ENCODE results near the gene SGMS1. TPM values are rescaled to one million over a fixed set of nuclear protein-coding genes. Genes with fewer than 3 reads are reported as not detected.

SGMS1 gene
- total and polyA plus RNA-seq, 12 donors, result 7.3 to 24.3 (median 17.1) TPM

GRCh38 chr10:50397312-50398140 lies 226.2 kb downstream of the SGMS1 start:
- no peaks in the 10 kb centered on the region for H3K27me3 ChIP-seq
- H3K27ac ChIP-seq, result peak overlapping the region in 6 of 10 donors; percentile 7 to 33 (median 17)
- no peaks in the 10 kb centered on the region for H3K36me3 ChIP-seq
- peak overlapping the region in 3 of 10 donors; percentile 3 to 7 (median 6) for H3K4me3 ChIP-seq
- TF ChIP-seq, protein P1, sequence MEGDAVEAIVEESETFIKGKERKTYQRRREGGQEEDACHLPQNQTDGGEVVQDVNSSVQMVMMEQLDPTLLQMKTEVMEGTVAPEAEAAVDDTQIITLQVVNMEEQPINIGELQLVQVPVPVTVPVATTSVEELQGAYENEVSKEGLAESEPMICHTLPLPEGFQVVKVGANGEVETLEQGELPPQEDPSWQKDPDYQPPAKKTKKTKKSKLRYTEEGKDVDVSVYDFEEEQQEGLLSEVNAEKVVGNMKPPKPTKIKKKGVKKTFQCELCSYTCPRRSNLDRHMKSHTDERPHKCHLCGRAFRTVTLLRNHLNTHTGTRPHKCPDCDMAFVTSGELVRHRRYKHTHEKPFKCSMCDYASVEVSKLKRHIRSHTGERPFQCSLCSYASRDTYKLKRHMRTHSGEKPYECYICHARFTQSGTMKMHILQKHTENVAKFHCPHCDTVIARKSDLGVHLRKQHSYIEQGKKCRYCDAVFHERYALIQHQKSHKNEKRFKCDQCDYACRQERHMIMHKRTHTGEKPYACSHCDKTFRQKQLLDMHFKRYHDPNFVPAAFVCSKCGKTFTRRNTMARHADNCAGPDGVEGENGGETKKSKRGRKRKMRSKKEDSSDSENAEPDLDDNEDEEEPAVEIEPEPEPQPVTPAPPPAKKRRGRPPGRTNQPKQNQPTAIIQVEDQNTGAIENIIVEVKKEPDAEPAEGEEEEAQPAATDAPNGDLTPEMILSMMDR (IDR thresholded peaks at IDR 0.05), result no peak
- no peak for DNase-seq
- peak; percentile 44 to 68 (median 49) for ATAC-seq
- H3K4me1 ChIP-seq, result peaks cover 0 to 77% (median 48%) of the 10 kb centered on the region in 9 donors
- H3K9me3 ChIP-seq, result no peaks in the 10 kb centered on the region
- WGBS, 2 donors, result 47 to 57% methylated on average over 8 of the region's 8 CpGs
- intact Hi-C loops (cut with DNase I), result no loop called here

GRCh38 chr10:50396491-50397311 lies 227.1 kb downstream of the SGMS1 start:
- WGBS, 2 donors, result 65 to 77% methylated on average over 7 of the region's 7 CpGs
- Histone ChIP-seq H3K27ac (peak overlapping the region in 1 of 10 donors; percentile 33), H3K9me3 (no peaks in the 10 kb centered on the region), H3K4me3 (no peak overlapping the region), H3K36me3 (no peaks in the 10 kb centered on the region), H3K27me3 (no peaks in the 10 kb centered on the region), H3K4me1 (peaks cover 0 to 79% (median 48%) of the 10 kb centered on the region in 9 donors)
- TF ChIP-seq, protein P1 (IDR thresholded peaks at IDR 0.05), result no peak
- intact Hi-C loops (cut with DNase I), result no loop called here
- ATAC-seq (peak in 5 of 8 donors; percentile 13 to 32 (median 24)), DNase-seq (no peak)

GRCh38 chr10:50395851-50396250 lies 227.9 kb downstream of the SGMS1 start:
- ATAC-seq, result no peak
- TF ChIP-seq, protein P1 (IDR thresholded peaks at IDR 0.05), result no peak
- no peaks in the 10 kb centered on the region for H3K36me3 ChIP-seq
- DNase-seq, result no peak
- H3K4me3 ChIP-seq, result no peak overlapping the region
- no peaks in the 10 kb centered on the region for H3K27me3 ChIP-seq
- intact Hi-C loops (cut with DNase I), result no loop called here
- H3K9me3 ChIP-seq, result no peaks in the 10 kb centered on the region
- 80 to 87% methylated on average over 2 of the region's 2 CpGs for WGBS, 2 donors
- H3K27ac ChIP-seq, result peak overlapping the region in 1 of 10 donors; percentile 33
- peaks cover 0 to 75% (median 48%) of the 10 kb centered on the region in 9 donors for H3K4me1 ChIP-seq

DNA sequence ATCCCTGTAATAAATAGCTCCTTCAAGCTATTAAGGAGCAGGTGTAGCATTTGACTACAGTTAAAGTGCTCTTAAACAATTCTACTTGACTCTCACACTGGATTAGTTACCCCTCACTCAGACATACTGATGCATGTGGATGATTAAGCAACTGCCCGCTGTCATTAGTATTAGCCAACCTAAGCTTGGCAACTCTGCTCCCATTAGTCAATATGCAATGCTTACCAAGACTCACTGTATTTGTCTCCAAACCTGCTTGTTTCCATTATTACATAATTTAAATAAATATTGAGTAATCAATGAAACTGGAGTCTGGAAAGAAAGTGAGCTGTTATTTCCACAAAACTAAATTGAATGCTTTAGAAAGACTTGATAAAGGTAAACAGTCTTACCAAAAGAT lies 228.5 kb downstream of the SGMS1 start:
- no peak for DNase-seq
- intact Hi-C loops (cut with DNase I), result no loop called here
- no peak overlapping the region for H3K4me3 ChIP-seq
- peaks cover 0 to 70% (median 48%) of the 10 kb centered on the region in 9 donors for H3K4me1 ChIP-seq
- TF ChIP-seq, protein P1 (IDR thresholded peaks at IDR 0.05), result no peak
- H3K36me3 ChIP-seq, result no peaks in the 10 kb centered on the region
- no peak overlapping the region for H3K27ac ChIP-seq
- no peaks in the 10 kb centered on the region for H3K9me3 ChIP-seq
- H3K27me3 ChIP-seq, result no peaks in the 10 kb centered on the region
- peak in 1 of 8 donors; percentile 77 for ATAC-seq
- WGBS, 2 donors, result 89 to 100% methylated on average over 1 of the region's 1 CpG

All from heart right ventricle (tissue), 16 donors.